Ovary (tissue), 3 donors: ENCODE data around the gene IL1RAPL1.

ENCODE experiments used
- POLR2A ChIP-seq: fragments of 450-650 bp; IDR thresholded peaks from one replicate; pipeline ENCODE4 v1.6.1; 2017; ENCODE audit warnings: antibody characterized with exemption, mild to moderate bottlenecking, moderate library complexity
- TF ChIP-seq, protein P1 (sequence below), 3 donors: fragments of 450-650 bp in 2 of 3; fragments of 200-600 bp in 1 of 3; IDR thresholded peaks; one replicate each; pipeline versions ENCODE4 v1.5.1 to v1.8.0; 2016 to 2022; ENCODE audit warnings: antibody characterized with exemption in 3 of 3, mild to moderate bottlenecking in 1 of 3
- donor health status: DM: no; HTN: no; CAD: no.

DNA sequence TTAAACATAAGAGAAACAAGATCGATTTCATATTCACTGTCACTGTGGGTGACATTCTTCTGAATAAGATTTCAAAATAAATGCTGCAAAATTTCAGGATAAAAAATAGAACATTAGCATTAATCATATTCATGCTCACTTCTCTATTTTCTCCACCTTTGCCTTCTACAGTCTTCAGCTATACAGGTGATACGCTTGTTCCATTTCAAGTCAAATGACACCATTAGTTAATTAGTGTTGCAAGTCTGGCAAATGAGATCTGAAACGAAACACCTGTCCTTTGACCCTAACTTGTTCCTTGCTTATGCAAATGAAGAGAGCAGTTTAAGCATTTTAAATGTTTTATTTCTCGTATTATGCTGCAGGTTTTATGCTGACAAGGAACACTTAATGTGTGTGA lies 960.6 kb downstream of the IL1RAPL1 start:
- TF ChIP-seq, protein P1, sequence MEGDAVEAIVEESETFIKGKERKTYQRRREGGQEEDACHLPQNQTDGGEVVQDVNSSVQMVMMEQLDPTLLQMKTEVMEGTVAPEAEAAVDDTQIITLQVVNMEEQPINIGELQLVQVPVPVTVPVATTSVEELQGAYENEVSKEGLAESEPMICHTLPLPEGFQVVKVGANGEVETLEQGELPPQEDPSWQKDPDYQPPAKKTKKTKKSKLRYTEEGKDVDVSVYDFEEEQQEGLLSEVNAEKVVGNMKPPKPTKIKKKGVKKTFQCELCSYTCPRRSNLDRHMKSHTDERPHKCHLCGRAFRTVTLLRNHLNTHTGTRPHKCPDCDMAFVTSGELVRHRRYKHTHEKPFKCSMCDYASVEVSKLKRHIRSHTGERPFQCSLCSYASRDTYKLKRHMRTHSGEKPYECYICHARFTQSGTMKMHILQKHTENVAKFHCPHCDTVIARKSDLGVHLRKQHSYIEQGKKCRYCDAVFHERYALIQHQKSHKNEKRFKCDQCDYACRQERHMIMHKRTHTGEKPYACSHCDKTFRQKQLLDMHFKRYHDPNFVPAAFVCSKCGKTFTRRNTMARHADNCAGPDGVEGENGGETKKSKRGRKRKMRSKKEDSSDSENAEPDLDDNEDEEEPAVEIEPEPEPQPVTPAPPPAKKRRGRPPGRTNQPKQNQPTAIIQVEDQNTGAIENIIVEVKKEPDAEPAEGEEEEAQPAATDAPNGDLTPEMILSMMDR (IDR thresholded peaks at IDR 0.05): no peak
- TF ChIP-seq POLR2A: no peak
